ENCODE results near the gene OBI1.

The OBI1 gene

GRCh38 chr13:78602561-78603239 is 56.3 kb downstream of the OBI1 start:
- no peak for DNase-seq (ENCODE audit: low read depth in 2 of 2)

GRCh38 chr13:78601874-78602560 is 56.9 kb downstream of the OBI1 start:
- no peak for DNase-seq (ENCODE audit: low read depth in 2 of 2)

GRCh38 chr13:78601124-78601873 is 57.7 kb downstream of the OBI1 start:
- DNase-seq (ENCODE audit: low read depth in 2 of 2), result no peak

- no peak for DNase-seq (ENCODE audit: low read depth in 2 of 2)
Observed at GRCh38 chr13:78600280-78600883, 58.6 kb downstream of the OBI1 start.

- no peak for DNase-seq (ENCODE audit: low read depth in 2 of 2)
Observed at GRCh38 chr13:78599645-78600279, 59.2 kb downstream of the OBI1 start.

GRCh38 chr13:78598966-78599644 is 59.9 kb downstream of the OBI1 start:
- no peak for DNase-seq (ENCODE audit: low read depth in 2 of 2)

GRCh38 chr13:78598116-78598781 is 60.7 kb downstream of the OBI1 start:
- DNase-seq (ENCODE audit: low read depth in 2 of 2), result no peak

GRCh38 chr13:78597602-78597932 is 61.4 kb downstream of the OBI1 start:
- DNase-seq (ENCODE audit: low read depth in 2 of 2), result no peak

- no peak for DNase-seq (ENCODE audit: low read depth in 2 of 2)
Observed at GRCh38 chr13:78596736-78597601, 62.0 kb downstream of the OBI1 start.

- DNase-seq (ENCODE audit: low read depth in 2 of 2), result no peak
Observed at GRCh38 chr13:78596399-78596735, 62.6 kb downstream of the OBI1 start.

- DNase-seq (ENCODE audit: low read depth in 2 of 2), result no peak
Observed at GRCh38 chr13:78595495-78596398, 63.2 kb downstream of the OBI1 start.

- no peak for DNase-seq (ENCODE audit: low read depth in 2 of 2)
Observed at GRCh38 chr13:78594456-78594975, 64.4 kb downstream of the OBI1 start.

GRCh38 chr13:78593652-78594455 is 65.1 kb downstream of the OBI1 start:
- DNase-seq (ENCODE audit: low read depth in 2 of 2), result no peak

GRCh38 chr13:78593129-78593528 is 65.8 kb downstream of the OBI1 start:
- no peak for DNase-seq (ENCODE audit: low read depth in 2 of 2)

GRCh38 chr13:78592584-78592983 is 66.4 kb downstream of the OBI1 start:
- DNase-seq (ENCODE audit: low read depth in 2 of 2), result no peak

- DNase-seq (ENCODE audit: low read depth in 2 of 2), result no peak
Observed at GRCh38 chr13:78589206-78589605, 69.7 kb downstream of the OBI1 start.

GRCh38 chr13:78587395-78587794 is 71.6 kb downstream of the OBI1 start:
- DNase-seq (ENCODE audit: low read depth in 2 of 2), result no peak

- no peak for DNase-seq (ENCODE audit: low read depth in 2 of 2)
Observed at GRCh38 chr13:78586706-78587105, 72.2 kb downstream of the OBI1 start.
